NCI-H82 treated with DMSO at 0.1 percent for 48 hours (cell line): ENCODE results near the gene HHIPL1.

Experiments used
- DNase-seq: peaks from one replicate; lab custom pipeline; 2025; ENCODE audit not compliant: unreplicated experiment; lab: John Stamatoyannopoulos, UW

Gene HHIPL1

DNA sequence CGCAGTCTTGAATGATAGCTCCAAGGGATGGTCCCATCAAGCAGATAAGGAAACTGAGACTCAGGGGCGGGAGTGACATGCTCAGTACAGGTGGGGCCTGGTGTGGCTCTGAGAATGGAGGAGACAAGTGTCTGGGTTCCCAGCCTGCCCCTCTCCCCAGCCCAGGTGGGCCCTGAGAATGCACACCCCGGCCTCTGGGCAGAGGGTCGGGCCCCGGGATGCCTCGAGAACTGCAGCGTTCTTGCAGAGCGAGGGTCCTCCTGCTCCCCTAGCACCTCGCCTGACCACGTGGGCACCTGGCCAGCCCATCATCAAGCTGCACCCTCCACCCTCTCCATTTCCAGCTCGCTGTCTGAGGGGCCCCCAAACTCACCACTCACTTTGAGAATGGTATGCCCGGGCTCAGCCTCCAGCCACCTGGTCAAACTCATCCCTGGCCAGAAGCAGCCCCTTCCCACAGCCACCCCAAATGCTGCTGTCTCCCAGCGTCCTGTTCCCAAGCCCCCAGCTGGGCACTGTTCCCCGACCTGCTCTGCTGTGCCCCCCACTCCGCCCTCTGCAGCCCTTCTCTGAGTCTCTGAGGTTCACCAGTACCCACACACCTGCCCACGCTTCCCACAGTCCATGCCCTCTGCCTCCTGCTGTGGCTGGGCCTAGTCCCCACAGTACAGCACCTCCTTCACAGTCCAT is 83.4 kb downstream of the HHIPL1 start:
- DNase-seq, result no peak

DNA sequence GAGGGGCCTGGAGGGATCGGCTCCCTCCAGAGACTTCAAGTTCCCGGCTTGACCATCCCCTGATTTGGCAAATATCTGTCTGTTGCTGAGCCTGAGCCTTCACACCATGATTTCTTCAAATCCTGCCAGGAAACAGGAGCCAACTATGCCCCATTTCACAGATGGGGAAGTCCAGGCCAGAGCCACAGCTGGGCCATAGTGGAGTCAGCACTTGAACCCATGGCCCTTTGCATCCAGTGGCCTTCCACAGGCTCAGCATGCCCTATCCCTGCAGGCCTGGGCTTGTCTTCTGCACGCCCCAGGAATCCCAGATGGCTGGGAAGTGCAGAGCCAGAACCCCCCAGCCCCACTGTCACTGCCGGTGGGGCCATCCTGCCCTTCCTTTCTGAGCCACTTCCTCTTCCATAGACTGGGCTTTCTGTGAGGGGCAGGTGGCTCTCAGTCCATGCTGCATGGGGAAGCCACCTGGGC is 84.1 kb downstream of the HHIPL1 start:
- DNase-seq, result no peak
